RPMI7951 (cell line): ENCODE data around the gene RAB10. TPM values are rescaled to one million over a fixed set of nuclear protein-coding genes. Genes with fewer than 3 reads are reported as not detected.

ENCODE experiments used
- DNase-seq: peaks from one replicate; pipeline ENCODE4 v3.0.0-alpha.2; 2012; ENCODE audit warnings: low read depth
- total RNA-seq: library from RNA; depleted of rRNA; stranded (reverse); fragments of >200 nt; shearing (Covaris generic); gene quantifications from 2 replicates; pipeline ENCODE4 v1.2.3, GENCODE V29; 2014; rRNA removed

The RAB10 gene
- total RNA-seq, 1 experiment from 2014 or later, result 138 TPM

GRCh38 chr2:26178746-26179436 is 145.0 kb downstream of the RAB10 start:
- peak; percentile 42 for DNase-seq

GRCh38 chr2:26179446-26179913 is 145.6 kb downstream of the RAB10 start:
- no peak for DNase-seq

- no peak for DNase-seq
These were observed 148.6 kb downstream of the RAB10 start for GRCh38 chr2:26182441-26182840.

GRCh38 chr2:26182887-26183630 is 149.2 kb downstream of the RAB10 start:
- DNase-seq, result no peak

- DNase-seq, result no peak
These were observed 150.2 kb downstream of the RAB10 start for GRCh38 chr2:26184121-26184520.

- peak; percentile 80 for DNase-seq
These were observed 150.8 kb downstream of the RAB10 start for GRCh38 chr2:26184555-26185303.

- peak; percentile 8 for DNase-seq
These were observed 151.5 kb downstream of the RAB10 start for GRCh38 chr2:26185304-26185928.

- no peak for DNase-seq
These were observed 152.3 kb downstream of the RAB10 start for GRCh38 chr2:26185954-26186770.

Other genes with a start within 250 kb of the RAB10 start
- 8.2 and 11.3 TPM in 2 replicates for gene ASXL2, start 155.6 kb upstream of the RAB10 start, total RNA-seq
- 10.5 and 25.8 TPM in 2 replicates for gene KIF3C, start 51.6 kb upstream of the RAB10 start, total RNA-seq
- 0.88 and 1.8 TPM in 2 replicates for gene GAREM2, start 139.0 kb downstream of the RAB10 start, total RNA-seq
- 148 and 164 TPM in 2 replicates for gene HADHA, start 210.5 kb downstream of the RAB10 start, total RNA-seq
- 110 and 121 TPM in 2 replicates for gene HADHB, start 210.9 kb downstream of the RAB10 start, total RNA-seq